ENCODE measurements around the gene ZFTA. TPM values are rescaled to one million over a fixed set of nuclear protein-coding genes. Genes with fewer than 3 reads are reported as not detected.

The ZFTA gene
- total RNA-seq, 1 donor from 2014 or later = 12.8 TPM

DNA sequence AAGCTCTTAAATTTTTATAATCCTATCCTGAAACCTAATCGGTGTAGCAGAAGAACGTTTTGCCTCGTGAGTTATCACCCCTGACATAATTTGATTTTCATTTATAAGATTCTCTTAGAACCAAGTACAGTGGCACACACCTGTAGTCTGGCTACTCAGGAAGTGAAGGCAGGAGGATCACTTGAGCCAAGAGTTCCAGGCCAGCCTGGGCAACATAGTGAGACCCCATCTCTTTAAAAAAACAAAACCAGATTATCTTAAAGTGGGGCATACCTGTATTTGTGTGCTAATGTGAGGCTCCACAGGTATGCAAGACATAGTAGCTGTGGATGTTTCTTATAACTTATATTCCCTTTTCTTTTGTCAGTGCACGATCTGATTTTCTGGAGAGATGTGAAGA lies 19.0 kb downstream of the ZFTA start:
- no peak for DNase-seq

DNA sequence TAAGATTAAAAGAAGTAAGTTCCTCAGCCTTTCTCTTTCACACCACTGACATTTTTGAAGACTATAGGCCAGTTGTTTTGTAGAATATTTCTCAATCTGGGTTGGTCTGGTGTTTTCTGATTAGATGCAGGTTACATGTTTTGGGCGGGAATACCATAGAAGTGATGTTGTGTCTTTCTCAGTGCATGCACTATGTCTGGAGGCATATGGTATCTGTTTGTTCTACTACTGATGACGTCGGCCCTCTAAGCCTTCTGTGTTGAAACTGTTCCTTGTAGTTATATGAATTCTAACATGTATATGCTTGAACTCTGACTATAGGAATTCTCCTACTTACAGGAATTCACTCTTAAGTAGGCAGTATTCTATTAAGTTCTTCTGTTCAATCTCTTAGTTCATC lies 21.6 kb downstream of the ZFTA start:
- peak; percentile 44 for DNase-seq

GRCh38 chr11:63745304-63746170 lies 23.0 kb downstream of the ZFTA start:
- DNase-seq = no peak

GRCh38 chr11:63738720-63739360 lies 29.7 kb downstream of the ZFTA start:
- DNase-seq = peak; percentile 48

DNA sequence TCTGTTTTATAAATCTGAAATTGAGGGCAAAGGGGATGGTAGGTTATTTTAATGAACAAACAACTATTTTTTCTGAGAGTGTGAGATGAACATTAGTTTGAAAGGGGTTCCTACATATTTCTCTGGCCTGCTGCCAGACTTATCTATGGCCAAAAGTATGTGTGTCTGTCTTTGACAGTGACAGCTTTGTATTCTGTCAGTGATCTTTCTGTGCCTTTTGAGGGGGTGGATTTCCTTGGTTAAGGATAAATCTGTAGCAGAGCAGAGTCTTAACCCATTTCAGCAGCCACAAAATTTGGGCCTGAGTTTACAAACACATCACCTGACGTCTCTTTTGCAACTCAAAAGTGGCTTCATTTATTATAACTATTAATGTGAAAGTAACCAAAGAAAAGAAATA lies 30.9 kb downstream of the ZFTA start:
- DNase-seq = no peak

DNA sequence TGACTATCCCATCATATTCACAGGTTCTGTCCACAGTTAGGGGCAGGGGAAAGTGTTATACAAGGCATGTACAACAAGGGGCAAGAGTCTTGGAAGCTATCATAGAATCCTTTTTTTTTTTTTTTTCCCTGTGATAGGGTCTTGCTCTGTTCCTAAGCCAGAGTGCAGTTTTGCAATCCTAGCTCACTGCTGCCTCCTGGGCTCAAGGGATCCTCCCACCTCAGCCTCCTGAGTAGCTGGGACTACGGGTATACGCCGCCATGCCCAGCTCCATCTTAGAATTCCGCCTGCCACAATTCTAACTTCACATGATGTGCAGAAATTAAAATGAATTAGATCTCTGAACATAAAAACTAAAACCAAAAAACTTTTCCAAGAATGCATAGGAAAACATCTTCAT lies 31.7 kb downstream of the ZFTA start:
- DNase-seq = no peak

GRCh38 chr11:63729326-63729725 lies 39.2 kb downstream of the ZFTA start:
- DNase-seq = no peak

- DNase-seq = no peak
Measured at GRCh38 chr11:63720611-63721010, 48.0 kb downstream of the ZFTA start.

DNA sequence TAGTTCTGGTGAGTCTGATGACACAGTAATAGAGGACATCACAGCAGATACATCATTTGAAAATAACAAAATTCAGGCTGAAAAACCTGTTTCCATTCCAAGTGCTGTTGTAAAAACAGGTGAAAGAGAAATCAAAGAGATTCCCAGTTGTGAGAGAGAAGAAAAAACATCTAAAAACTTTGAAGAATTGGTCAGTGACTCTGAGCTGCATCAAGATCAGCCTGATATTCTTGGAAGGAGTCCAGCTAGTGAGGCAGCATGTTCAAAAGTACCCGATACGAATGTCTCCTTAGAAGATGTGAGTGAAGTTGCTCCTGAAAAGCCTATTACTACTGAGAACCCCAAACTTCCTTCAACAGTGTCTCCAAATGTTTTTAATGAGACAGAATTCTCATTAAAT lies 48.6 kb downstream of the ZFTA start:
- DNase-seq = no peak

GRCh38 chr11:63719001-63719400 lies 49.6 kb downstream of the ZFTA start:
- DNase-seq = no peak

Small RNA genes lying within 50 kb of the gene (small RNA-seq; reads per million reads assigned to genes)
- not detected for gene RN7SL596P (ENCODE audit: low replicate concordance)

Other genes starting within 250 kb of the ZFTA start
- gene PLAAT4, start 232.0 kb downstream of the ZFTA start, total RNA-seq = 3.5 TPM
- not detected for gene PLAAT2, start 205.4 kb downstream of the ZFTA start, total RNA-seq
- 21.6 TPM for gene PLAAT3, start 154.3 kb downstream of the ZFTA start, total RNA-seq
- 67.1 TPM for gene ATL3, start 97.4 kb downstream of the ZFTA start, total RNA-seq
- 60.0 TPM for gene RTN3, start 87.3 kb downstream of the ZFTA start, total RNA-seq
- 5.3 TPM for gene SPINDOC, start 44.7 kb upstream of the ZFTA start, total RNA-seq
- gene MARK2, start 70.3 kb upstream of the ZFTA start, total RNA-seq = 16.9 TPM
- gene RCOR2, start 148.4 kb upstream of the ZFTA start, total RNA-seq = 2.1 TPM
- gene NAA40, start 170.2 kb upstream of the ZFTA start, total RNA-seq = 7.7 TPM
- gene COX8A, start 205.8 kb upstream of the ZFTA start, total RNA-seq = 218 TPM
- gene OTUB1, start 217.7 kb upstream of the ZFTA start, total RNA-seq = 29.2 TPM

Measured in skin of body (tissue), 3 donors.